CD8-positive, alpha-beta memory T cell (primary cell): ENCODE data around the gene ZNF69. TPM values are rescaled to one million over a fixed set of nuclear protein-coding genes. Genes with fewer than 3 reads are reported as not detected.
"Not testable (repeated sequence)": the region's sequence is repeated elsewhere in the genome, so short reads cannot be mapped to it uniquely, and the experiment has no call there.

Source experiments
- CTCF ChIA-PET: fragments of 350-600 bp; sonication (Branson Sonifier 250); formaldehyde crosslinking; loops from one replicate; lab custom pipeline; 2021; ENCODE audit warnings: antibody characterized with exemption; lab: Charles Lee
- POLR2A ChIA-PET: fragments of 350-600 bp; sonication (Branson Sonifier 250); formaldehyde crosslinking; loops from one replicate; lab custom pipeline; 2021; ENCODE audit warnings: antibody characterized with exemption; lab: Charles Lee
- DNase-seq, 5 donors: peaks; one replicate each; pipeline versions ENCODE4 v3.0.0 to v3.0.0-alpha.2; 2020 to 2022; ENCODE audit warnings: mixed read lengths in 1 of 5
- H3K27ac ChIP-seq: one replicate; pipeline ENCODE4 v1.7.0; 2013; ENCODE audit warnings: low read depth, mild to moderate bottlenecking, low read length, moderate library complexity
- H3K27me3 ChIP-seq: 2 replicates; pipeline ENCODE4 v1.7.0; 2013; ENCODE audit warnings: low read length, mild to moderate bottlenecking; ENCODE audit not compliant: insufficient read depth, poor library complexity, severe bottlenecking
- H3K36me3 ChIP-seq: 2 replicates; pipeline ENCODE4 v1.7.0; 2013; ENCODE audit warnings: mild to moderate bottlenecking, low read length, moderate library complexity; ENCODE audit not compliant: insufficient read depth
- H3K4me1 ChIP-seq: 2 replicates; pipeline ENCODE4 v1.7.0; 2013; ENCODE audit warnings: mild to moderate bottlenecking, low read length, moderate library complexity; ENCODE audit not compliant: insufficient read depth
- H3K4me3 ChIP-seq: 2 replicates; pipeline ENCODE4 v1.7.0; 2013; ENCODE audit warnings: mild to moderate bottlenecking, low read length
- H3K9me3 ChIP-seq: 2 replicates; pipeline ENCODE4 v1.7.0; 2013; ENCODE audit warnings: mild to moderate bottlenecking, low read length
- H3K27ac Mint-ChIP-seq, 8 donors: one replicate each; pipeline ENCODE4 v1.8.0; 2020 to 2021; ENCODE audit warnings: mixed read lengths in 8 of 8, mild to moderate bottlenecking in 6 of 8, inconsistent platforms in 3 of 8, moderate library complexity in 3 of 8
- H3K27me3 Mint-ChIP-seq, 2 donors: one replicate each; pipeline ENCODE4 v1.8.0; 2020 to 2021; ENCODE audit warnings: mixed read lengths in 2 of 2, mild to moderate bottlenecking in 1 of 2, moderate library complexity in 1 of 2
- H3K36me3 Mint-ChIP-seq, 3 donors: one replicate each; pipeline ENCODE4 v1.8.0; 2020 to 2021; ENCODE audit warnings: mixed read lengths in 3 of 3, inconsistent platforms in 1 of 3, mild to moderate bottlenecking in 1 of 3
- H3K4me1 Mint-ChIP-seq, 3 donors: one replicate each; pipeline ENCODE4 v1.8.0; 2020 to 2021; ENCODE audit warnings: mixed read lengths in 3 of 3, inconsistent platforms in 1 of 3, mild to moderate bottlenecking in 1 of 3
- H3K4me3 Mint-ChIP-seq, 7 donors: one replicate each; pipeline ENCODE4 v1.8.0; 2020 to 2021; ENCODE audit warnings: mixed read lengths in 7 of 7, mild to moderate bottlenecking in 6 of 7, moderate library complexity in 4 of 7, inconsistent platforms in 2 of 7
- H3K9me3 Mint-ChIP-seq, 5 donors: one replicate each; pipeline ENCODE4 v1.8.0; 2020 to 2022; ENCODE audit warnings: mixed read lengths in 5 of 5, mild to moderate bottlenecking in 3 of 5, moderate library complexity in 2 of 5, inconsistent platforms in 1 of 5
- polyA plus RNA-seq: library from polyadenylated mRNA; unstranded; fragments of 300-500 nt; fragmentation: Illumina TruSeq; gene quantifications from one replicate; pipeline ENCODE4 v1.2.3, GENCODE V29; 2021
- total RNA-seq, 2 experiments: library from RNA; stranded (reverse); gene quantifications; one replicate each; pipeline ENCODE4 v1.2.3, GENCODE V29; 2021

Gene ZNF69
- total and polyA plus RNA-seq, 3 experiments from 2014 or later: 1.8 to 4.1 (median 2.0) TPM

GRCh38 chr19:11856596-11857250 is 30.9 kb upstream of the ZNF69 start:
- H3K4me3 ChIP-seq: no peak overlapping the region
- no peaks in the 10 kb centered on the region for H3K4me1 ChIP-seq
- H3K27me3 ChIP-seq: no peaks in the 10 kb centered on the region
- peaks cover 17 to 69% (median 46%) of the 10 kb centered on the region in 5 donors for H3K9me3 Mint-ChIP-seq
- H3K27ac ChIP-seq: no peak overlapping the region
- peaks cover 7% of the 10 kb centered on the region for H3K9me3 ChIP-seq
- H3K4me1 Mint-ChIP-seq: no peaks in the 10 kb centered on the region
- ChIA-PET CTCF (no interaction called here), POLR2A (no interaction called here)
- H3K4me3 Mint-ChIP-seq: no peak overlapping the region
- DNase-seq: no peak
- H3K36me3 Mint-ChIP-seq: peaks cover 13 to 76% (median 58%) of the 10 kb centered on the region in 3 donors
- peaks cover 0 to 2% of the 10 kb centered on the region in 2 donors for H3K27me3 Mint-ChIP-seq
- H3K27ac Mint-ChIP-seq: no peak overlapping the region
- H3K36me3 ChIP-seq: no peaks in the 10 kb centered on the region

GRCh38 chr19:11860721-11861120 is 26.9 kb upstream of the ZNF69 start:
- Histone ChIP-seq H3K27ac (no peak overlapping the region), H3K36me3 (no peaks in the 10 kb centered on the region), H3K27me3 (no peaks in the 10 kb centered on the region), H3K4me1 (no peaks in the 10 kb centered on the region), H3K9me3 (peaks cover 19% of the 10 kb centered on the region), H3K4me3 (no peak overlapping the region)
- Mint-ChIP-seq H3K36me3 (peaks cover 8 to 83% (median 68%) of the 10 kb centered on the region in 3 donors), H3K4me1 (no peaks in the 10 kb centered on the region), H3K27me3 (no peaks in the 10 kb centered on the region), H3K27ac (peak overlapping the region in 1 of 8 donors; percentile 23), H3K9me3 (peaks cover 30 to 96% (median 73%) of the 10 kb centered on the region in 5 donors), H3K4me3 (no peak overlapping the region)
- CTCF ChIA-PET: no interaction called here
- no peak for DNase-seq
- POLR2A ChIA-PET: no interaction called here

GRCh38 chr19:11861301-11861700 is 26.3 kb upstream of the ZNF69 start:
- Mint-ChIP-seq H3K27ac (no peak overlapping the region), H3K4me3 (no peak overlapping the region), H3K4me1 (no peaks in the 10 kb centered on the region), H3K9me3 (peaks cover 33 to 96% (median 76%) of the 10 kb centered on the region in 5 donors), H3K27me3 (no peaks in the 10 kb centered on the region), H3K36me3 (peaks cover 9 to 83% (median 67%) of the 10 kb centered on the region in 3 donors)
- H3K36me3 ChIP-seq: no peaks in the 10 kb centered on the region
- peaks cover 19% of the 10 kb centered on the region for H3K9me3 ChIP-seq
- ChIA-PET POLR2A (no interaction called here), CTCF (no interaction called here)
- DNase-seq: no peak
- no peak overlapping the region for H3K27ac ChIP-seq
- H3K4me1 ChIP-seq: no peaks in the 10 kb centered on the region
- H3K4me3 ChIP-seq: no peak overlapping the region
- no peaks in the 10 kb centered on the region for H3K27me3 ChIP-seq

- H3K4me1 Mint-ChIP-seq, H3K4me3 Mint-ChIP-seq, H3K4me1 ChIP-seq, H3K27me3 Mint-ChIP-seq, CTCF ChIA-PET, H3K27ac ChIP-seq, H3K4me3 ChIP-seq, H3K27ac Mint-ChIP-seq, DNase-seq, H3K27me3 ChIP-seq, POLR2A ChIA-PET: not testable (repeated sequence)
- Histone ChIP-seq H3K9me3 (peaks cover 41% of the 10 kb centered on the region), H3K36me3 (peaks cover 12% of the 10 kb centered on the region)
- peaks cover 23 to 74% (median 55%) of the 10 kb centered on the region in 3 donors for H3K36me3 Mint-ChIP-seq
- H3K9me3 Mint-ChIP-seq: peaks cover 48 to 95% (median 86%) of the 10 kb centered on the region in 5 donors
Measured at GRCh38 chr19:11867766-11868165, 19.8 kb upstream of the ZNF69 start.

GRCh38 chr19:11868188-11868587 is 19.4 kb upstream of the ZNF69 start:
- Histone ChIP-seq H3K27ac (no peak overlapping the region), H3K36me3 (peaks cover 12% of the 10 kb centered on the region), H3K4me3 (no peak overlapping the region), H3K9me3 (peaks cover 41% of the 10 kb centered on the region), H3K4me1 (no peaks in the 10 kb centered on the region), H3K27me3 (no peaks in the 10 kb centered on the region)
- Mint-ChIP-seq H3K27me3 (no peaks in the 10 kb centered on the region), H3K36me3 (peaks cover 23 to 72% (median 53%) of the 10 kb centered on the region in 3 donors), H3K9me3 (peaks cover 48 to 94% (median 81%) of the 10 kb centered on the region in 5 donors), H3K27ac (no peak overlapping the region), H3K4me1 (no peaks in the 10 kb centered on the region), H3K4me3 (no peak overlapping the region)
- CTCF ChIA-PET: no interaction called here
- no peak for DNase-seq
- POLR2A ChIA-PET: no interaction called here

GRCh38 chr19:11872624-11873023 is 15.0 kb upstream of the ZNF69 start:
- peaks cover 7 to 31% (median 16%) of the 10 kb centered on the region in 3 donors for H3K36me3 Mint-ChIP-seq
- ChIA-PET CTCF (interaction anchor here (1.3 kb wide), 1 partner anchor 75 kb away, joined by 3 read pairs; the partner anchor contains the start of gene ZNF491), POLR2A (no interaction called here)
- Histone ChIP-seq H3K4me3 (no peak overlapping the region), H3K27ac (no peak overlapping the region), H3K9me3 (peaks cover 20% of the 10 kb centered on the region), H3K36me3 (peaks cover 3% of the 10 kb centered on the region), H3K4me1 (no peaks in the 10 kb centered on the region), H3K27me3 (no peaks in the 10 kb centered on the region)
- DNase-seq: no peak
- no peak overlapping the region for H3K4me3 Mint-ChIP-seq
- H3K4me1 Mint-ChIP-seq: no peaks in the 10 kb centered on the region
- H3K9me3 Mint-ChIP-seq: peaks cover 23 to 56% (median 44%) of the 10 kb centered on the region in 5 donors
- H3K27ac Mint-ChIP-seq: no peak overlapping the region
- H3K27me3 Mint-ChIP-seq: peaks cover 0 to 1% of the 10 kb centered on the region in 2 donors

- Mint-ChIP-seq H3K9me3 (peaks cover 14 to 45% (median 33%) of the 10 kb centered on the region in 5 donors), H3K4me3 (no peak overlapping the region), H3K27me3 (peaks cover 0 to 4% of the 10 kb centered on the region in 2 donors), H3K36me3 (peaks cover 0 to 19% (median 4%) of the 10 kb centered on the region in 3 donors), H3K4me1 (no peaks in the 10 kb centered on the region), H3K27ac (no peak overlapping the region)
- Histone ChIP-seq H3K36me3 (no peaks in the 10 kb centered on the region), H3K4me3 (no peak overlapping the region), H3K27ac (no peak overlapping the region), H3K27me3 (no peaks in the 10 kb centered on the region), H3K4me1 (no peaks in the 10 kb centered on the region), H3K9me3 (peaks cover 8% of the 10 kb centered on the region)
- no peak for DNase-seq
- POLR2A ChIA-PET: no interaction called here
- CTCF ChIA-PET: interaction anchor here (1.0 to 1.3 kb wide), 2 partner anchors 76 to 115 kb away, joined by 3 read pairs; partner anchors contain the start of gene ZNF491
Measured at GRCh38 chr19:11873762-11874161, 13.8 kb upstream of the ZNF69 start.

GRCh38 chr19:11879687-11880266 is 7.8 kb upstream of the ZNF69 start:
- H3K9me3 Mint-ChIP-seq, H3K27ac Mint-ChIP-seq, H3K9me3 ChIP-seq, H3K36me3 Mint-ChIP-seq, H3K4me3 ChIP-seq, POLR2A ChIA-PET, H3K4me1 ChIP-seq, H3K27me3 Mint-ChIP-seq, H3K27ac ChIP-seq, H3K4me3 Mint-ChIP-seq, H3K36me3 ChIP-seq, H3K4me1 Mint-ChIP-seq, H3K27me3 ChIP-seq: not testable (repeated sequence)
- CTCF ChIA-PET: interaction anchor here (0.8 to 7.5 kb wide), 10 partner anchors 9 to 283 kb away, joined by 3 to 43 read pairs (median 4); partner anchors contain the start of genes ZNF136, ZNF20, ZNF491 and ZNF700
- peak in 4 of 5 donors; percentile 11 to 59 (median 21) for DNase-seq
